Neural cell (in vitro differentiated cells): ENCODE data around the gene SCD. TPM values are rescaled to one million over a fixed set of nuclear protein-coding genes. Genes with fewer than 3 reads are reported as not detected.

Experiments
- H2AFZ ChIP-seq: fragments of 200-600, 300-800 bp; sonication (generic), shearing (Covaris generic); 2 replicates; pipeline ENCODE4 v1.6.0; 2014; ENCODE audit warnings: low read depth, mild to moderate bottlenecking, antibody characterized with exemption, low read length, moderate library complexity
- H3F3A ChIP-seq: fragments of 200-600 bp; shearing (Covaris generic); 2 replicates; pipeline ENCODE4 v1.6.1; 2016; ENCODE audit warnings: mild to moderate bottlenecking, moderate library complexity, mixed read lengths, antibody characterized with exemption, low read length; ENCODE audit not compliant: insufficient read depth, poor library complexity, severe bottlenecking
- H3K27ac ChIP-seq: fragments of 200-600, 300-800 bp; sonication (generic), shearing (Covaris generic); 2 replicates; pipeline ENCODE4 v1.5.1; 2014; ENCODE audit warnings: mild to moderate bottlenecking, low read length, moderate library complexity
- H3K27me3 ChIP-seq: fragments of 300-800, 200-600 bp; sonication (generic), shearing (Covaris generic); 2 replicates; pipeline ENCODE4 v1.6.0; 2014; ENCODE audit warnings: mild to moderate bottlenecking, low read depth, low read length, moderate library complexity; ENCODE audit not compliant: insufficient read depth
- H3K36me3 ChIP-seq: fragments of 300-800, 200-600 bp; sonication (generic), shearing (Covaris generic); 2 replicates; pipeline ENCODE4 v1.5.1; 2014; ENCODE audit warnings: mild to moderate bottlenecking, antibody characterized with exemption, low read length, moderate library complexity; ENCODE audit not compliant: insufficient read depth
- H3K4me2 ChIP-seq: fragments of 300-800, 200-600 bp; sonication (generic), shearing (Covaris generic); 2 replicates; pipeline ENCODE4 v1.6.0; 2014; ENCODE audit warnings: mild to moderate bottlenecking, low read length
- H3K4me3 ChIP-seq: fragments of 300-800, 200-600 bp; sonication (generic), shearing (Covaris generic); 2 replicates; pipeline ENCODE4 v1.5.1; 2014; ENCODE audit warnings: mild to moderate bottlenecking, low read length, moderate library complexity
- H3K79me2 ChIP-seq: fragments of 200-600 bp; shearing (Covaris generic); replicated peaks from 2 replicates; pipeline ENCODE4 v1.6.0; 2014; ENCODE audit warnings: mild to moderate bottlenecking, low read length, moderate library complexity; ENCODE audit not compliant: insufficient read depth
- H3K9ac ChIP-seq: fragments of 300-800, 200-600 bp; sonication (generic), shearing (Covaris generic); 2 replicates; pipeline ENCODE4 v1.6.1; 2016; ENCODE audit warnings: mild to moderate bottlenecking, low read length, mixed read lengths
- H3K9me2 ChIP-seq: fragments of 200-600 bp; shearing (Covaris generic); 2 replicates; pipeline ENCODE4 v1.6.1; 2016; ENCODE audit warnings: mild to moderate bottlenecking, low read length, mixed read lengths; ENCODE audit not compliant: insufficient read depth
- H3K9me3 ChIP-seq: fragments of 200-600, 300-800 bp; sonication (generic), shearing (Covaris generic); 2 replicates; pipeline ENCODE4 v1.6.1; 2016; ENCODE audit warnings: mild to moderate bottlenecking, mixed run types, low read length, moderate library complexity, mixed read lengths
- H4K20me1 ChIP-seq: fragments of 200-600 bp; shearing (Covaris generic); 2 replicates; pipeline ENCODE4 v1.6.1; 2016; ENCODE audit warnings: mild to moderate bottlenecking, mixed run types; ENCODE audit not compliant: insufficient read depth
- EP300 ChIP-seq: fragments of 450-650 bp; conservative IDR thresholded peaks from 2 replicates; pipeline ENCODE4 v1.6.1; 2014; ENCODE audit warnings: antibody characterized with exemption, mild to moderate bottlenecking, moderate library complexity; ENCODE audit not compliant: poor library complexity, severe bottlenecking
- EZH2 ChIP-seq: fragments of 200-600, 300-800 bp; shearing (Covaris generic), sonication (generic); IDR thresholded peaks from 2 replicates; pipeline ENCODE4 v1.6.1; 2014; ENCODE audit warnings: antibody characterized with exemption, low read length, borderline replicate concordance, mild to moderate bottlenecking; ENCODE audit not compliant: insufficient read depth, poor library complexity, severe bottlenecking
- MXI1 ChIP-seq: fragments of 450-650 bp; conservative IDR thresholded peaks from 2 replicates; pipeline ENCODE4 v1.6.1; 2014; ENCODE audit warnings: antibody characterized with exemption, mild to moderate bottlenecking; ENCODE audit not compliant: poor library complexity, severe bottlenecking
- POLR2AphosphoS5 ChIP-seq: IDR thresholded peaks from 2 replicates; pipeline ENCODE4 v1.6.1; 2012
- RAD21 ChIP-seq: fragments of 450-650 bp; conservative IDR thresholded peaks from 2 replicates; pipeline ENCODE4 v1.6.1; 2014; ENCODE audit warnings: antibody characterized with exemption, mild to moderate bottlenecking, moderate library complexity
- REST ChIP-seq: IDR thresholded peaks from 2 replicates; pipeline ENCODE4 v1.6.1; 2012; ENCODE audit warnings: borderline replicate concordance
- SMC3 ChIP-seq: fragments of 450-650 bp; conservative IDR thresholded peaks from 2 replicates; pipeline ENCODE4 v1.6.1; 2014; ENCODE audit warnings: antibody characterized with exemption, mild to moderate bottlenecking, moderate library complexity; ENCODE audit not compliant: poor library complexity
- TAF1 ChIP-seq: IDR thresholded peaks from 2 replicates; pipeline ENCODE4 v1.6.1; 2012; ENCODE audit warnings: low read depth
- polyA plus RNA-seq: library from polyadenylated mRNA; depleted of rRNA; stranded (reverse); fragments of >200 nt; gene quantifications from 2 replicates; pipeline ENCODE4 v1.2.3, GENCODE V29; 2014
- TF ChIP-seq, protein P1 (sequence below): fragments of 450-650 bp; IDR thresholded peaks from 2 replicates; pipeline ENCODE4 v1.5.1; 2014; ENCODE audit warnings: antibody characterized with exemption, mild to moderate bottlenecking, moderate library complexity; ENCODE audit not compliant: poor library complexity, severe bottlenecking

SCD gene
- polyA plus RNA-seq, 1 donor from 2014 or later: 82.9 TPM

- Histone ChIP-seq H3K9me3 (no peaks in the 10 kb centered on the region), H3K79me2 (no peaks in the 10 kb centered on the region), H3K27me3 (peaks cover 4% of the 10 kb centered on the region)
These were observed 40.2 kb upstream of the SCD start for GRCh38 chr10:100306861-100307260.

DNA sequence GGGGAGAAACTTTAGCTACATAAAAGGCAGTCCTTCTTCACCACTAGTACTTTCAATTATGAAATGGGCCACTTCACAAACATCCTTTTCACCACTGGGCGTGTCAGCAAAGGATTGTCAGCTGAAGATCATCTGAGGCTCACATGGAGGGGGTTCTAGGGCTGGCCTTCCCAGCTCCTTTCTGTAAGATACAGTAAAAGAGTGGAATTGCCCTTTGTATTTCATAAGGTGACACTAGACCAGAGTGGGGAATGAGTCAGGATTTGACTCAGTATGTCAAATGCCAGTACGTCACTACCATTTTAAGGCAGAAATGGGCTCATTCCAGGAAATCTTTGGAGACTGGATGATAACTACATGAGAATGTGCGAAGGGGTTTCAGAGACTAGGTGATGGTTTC lies 39.3 kb upstream of the SCD start:
- H3K27ac ChIP-seq: no peak overlapping the region
- H3K4me3 ChIP-seq: no peak overlapping the region
- no peaks in the 10 kb centered on the region for H3K9me2 ChIP-seq
- H3K36me3 ChIP-seq: no peaks in the 10 kb centered on the region
- no peak overlapping the region for H3K9ac ChIP-seq
- H3K79me2 ChIP-seq: no peaks in the 10 kb centered on the region
- no peaks in the 10 kb centered on the region for H3F3A ChIP-seq
- H2AFZ ChIP-seq: no peak overlapping the region
- peaks cover 4% of the 10 kb centered on the region for H3K27me3 ChIP-seq
- no peaks in the 10 kb centered on the region for H3K9me3 ChIP-seq
- H3K4me2 ChIP-seq: no peak overlapping the region
- no peaks in the 10 kb centered on the region for H4K20me1 ChIP-seq
- TF ChIP-seq MXI1: no peak
- TF ChIP-seq, protein P1, sequence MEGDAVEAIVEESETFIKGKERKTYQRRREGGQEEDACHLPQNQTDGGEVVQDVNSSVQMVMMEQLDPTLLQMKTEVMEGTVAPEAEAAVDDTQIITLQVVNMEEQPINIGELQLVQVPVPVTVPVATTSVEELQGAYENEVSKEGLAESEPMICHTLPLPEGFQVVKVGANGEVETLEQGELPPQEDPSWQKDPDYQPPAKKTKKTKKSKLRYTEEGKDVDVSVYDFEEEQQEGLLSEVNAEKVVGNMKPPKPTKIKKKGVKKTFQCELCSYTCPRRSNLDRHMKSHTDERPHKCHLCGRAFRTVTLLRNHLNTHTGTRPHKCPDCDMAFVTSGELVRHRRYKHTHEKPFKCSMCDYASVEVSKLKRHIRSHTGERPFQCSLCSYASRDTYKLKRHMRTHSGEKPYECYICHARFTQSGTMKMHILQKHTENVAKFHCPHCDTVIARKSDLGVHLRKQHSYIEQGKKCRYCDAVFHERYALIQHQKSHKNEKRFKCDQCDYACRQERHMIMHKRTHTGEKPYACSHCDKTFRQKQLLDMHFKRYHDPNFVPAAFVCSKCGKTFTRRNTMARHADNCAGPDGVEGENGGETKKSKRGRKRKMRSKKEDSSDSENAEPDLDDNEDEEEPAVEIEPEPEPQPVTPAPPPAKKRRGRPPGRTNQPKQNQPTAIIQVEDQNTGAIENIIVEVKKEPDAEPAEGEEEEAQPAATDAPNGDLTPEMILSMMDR: no peak
- TF ChIP-seq REST: no peak
- no peak for TF ChIP-seq EZH2
- no peak for TF ChIP-seq RAD21
- TF ChIP-seq EP300: no peak
- TF ChIP-seq TAF1: no peak
- no peak for TF ChIP-seq POLR2AphosphoS5

More at GRCh38 chr10:100306861-100307260, 40.2 kb upstream of the SCD start:
- TF ChIP-seq POLR2AphosphoS5 (no peak), MXI1 (no peak), SMC3 (no peak), EP300 (no peak), RAD21 (no peak), REST (no peak)
- Histone ChIP-seq H3K4me3 (no peak overlapping the region), H3K9me2 (no peaks in the 10 kb centered on the region), H2AFZ (no peak overlapping the region), H3K27ac (no peak overlapping the region), H3K4me2 (no peak overlapping the region), H3K36me3 (no peaks in the 10 kb centered on the region), H3K9ac (no peak overlapping the region), H3F3A (no peaks in the 10 kb centered on the region), H4K20me1 (no peaks in the 10 kb centered on the region)
